GM12872 (cell line): ENCODE data around the gene COL5A2.

ENCODE experiments used
- TF ChIP-seq, protein P1 (sequence below): IDR thresholded peaks from 3 replicates; pipeline ENCODE4 v1.5.1; 2011; ENCODE audit warnings: low read depth, mild to moderate bottlenecking, low read length, moderate library complexity; ENCODE audit not compliant: insufficient read depth

COL5A2 gene

GRCh38 chr2:189000221-189000620 is 179.3 kb downstream of the COL5A2 start:
- TF ChIP-seq, protein P1, sequence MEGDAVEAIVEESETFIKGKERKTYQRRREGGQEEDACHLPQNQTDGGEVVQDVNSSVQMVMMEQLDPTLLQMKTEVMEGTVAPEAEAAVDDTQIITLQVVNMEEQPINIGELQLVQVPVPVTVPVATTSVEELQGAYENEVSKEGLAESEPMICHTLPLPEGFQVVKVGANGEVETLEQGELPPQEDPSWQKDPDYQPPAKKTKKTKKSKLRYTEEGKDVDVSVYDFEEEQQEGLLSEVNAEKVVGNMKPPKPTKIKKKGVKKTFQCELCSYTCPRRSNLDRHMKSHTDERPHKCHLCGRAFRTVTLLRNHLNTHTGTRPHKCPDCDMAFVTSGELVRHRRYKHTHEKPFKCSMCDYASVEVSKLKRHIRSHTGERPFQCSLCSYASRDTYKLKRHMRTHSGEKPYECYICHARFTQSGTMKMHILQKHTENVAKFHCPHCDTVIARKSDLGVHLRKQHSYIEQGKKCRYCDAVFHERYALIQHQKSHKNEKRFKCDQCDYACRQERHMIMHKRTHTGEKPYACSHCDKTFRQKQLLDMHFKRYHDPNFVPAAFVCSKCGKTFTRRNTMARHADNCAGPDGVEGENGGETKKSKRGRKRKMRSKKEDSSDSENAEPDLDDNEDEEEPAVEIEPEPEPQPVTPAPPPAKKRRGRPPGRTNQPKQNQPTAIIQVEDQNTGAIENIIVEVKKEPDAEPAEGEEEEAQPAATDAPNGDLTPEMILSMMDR: no peak

DNA sequence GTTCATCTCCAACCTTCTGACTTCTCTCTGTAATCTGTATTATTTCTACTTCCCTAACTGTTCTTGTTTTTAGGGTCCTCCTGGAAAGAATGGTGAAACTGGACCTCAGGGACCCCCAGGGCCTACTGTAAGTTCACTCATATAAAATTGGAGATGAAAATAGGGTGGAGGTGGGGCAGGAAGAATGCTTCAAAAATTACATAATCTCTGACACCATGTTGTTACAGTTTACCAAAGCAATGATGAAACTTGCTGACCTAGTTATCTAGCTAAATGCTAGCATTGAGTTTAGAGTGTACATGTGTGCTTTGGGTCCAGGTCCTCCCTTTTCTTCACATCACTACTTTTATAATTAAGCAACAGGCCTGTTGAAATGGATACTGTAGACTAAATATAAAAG is 182.3 kb downstream of the COL5A2 start:
- TF ChIP-seq, protein P1: no peak

- TF ChIP-seq, protein P1: no peak
These were observed 186.3 kb downstream of the COL5A2 start for GRCh38 chr2:188993247-188993646.

DNA sequence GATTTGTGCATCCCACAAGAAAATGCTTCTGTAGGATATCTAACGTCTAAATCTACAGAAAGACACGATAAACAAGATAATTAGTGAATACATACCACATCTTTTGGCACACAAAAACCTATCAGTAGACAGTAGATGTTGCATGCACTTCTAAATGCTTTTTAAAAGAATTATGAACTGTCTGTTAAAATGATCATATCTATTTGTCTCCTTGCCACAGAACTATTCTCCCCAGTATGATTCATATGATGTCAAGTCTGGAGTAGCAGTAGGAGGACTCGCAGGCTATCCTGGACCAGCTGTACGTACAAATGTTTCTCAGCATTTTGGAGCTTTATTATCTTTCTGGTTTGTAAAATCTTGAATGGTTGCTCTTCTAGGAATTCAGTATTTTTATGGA is 192.7 kb downstream of the COL5A2 start:
- TF ChIP-seq, protein P1: no peak

- TF ChIP-seq, protein P1: no peak
These were observed 194.9 kb downstream of the COL5A2 start for GRCh38 chr2:188984680-188985079.

- TF ChIP-seq, protein P1: 0 out of 3 replicates have a peak, but pooled peaks have one; percentile 9
These were observed 195.5 kb downstream of the COL5A2 start for GRCh38 chr2:188984065-188984491.

GRCh38 chr2:188983427-188984064 is 196.0 kb downstream of the COL5A2 start:
- TF ChIP-seq, protein P1: peak; percentile 48; the same call in 2 of the 3 replicates
